Stimulated activated CD4-positive, alpha-beta T cell treated with anti-CD3 and anti-CD28 coated beads, Interleukin-12 subunit alpha, Interleukin-12 subunit beta, amount 100 ng/mL, for 4 hours (primary cell): ENCODE measurements around the gene PRKAG2.

ENCODE experiments used
- DNase-seq: peaks from one replicate; pipeline ENCODE4 v3.0.0-alpha.2; 2020

Gene PRKAG2

GRCh38 chr7:151864081-151864480 is 12.8 kb downstream of the PRKAG2 start:
- DNase-seq, result no peak

- DNase-seq, result no peak
Observed at GRCh38 chr7:151863386-151864079, 13.4 kb downstream of the PRKAG2 start.

- DNase-seq, result no peak
Observed at GRCh38 chr7:151862606-151863381, 14.1 kb downstream of the PRKAG2 start.

- no peak for DNase-seq
Observed at GRCh38 chr7:151861881-151862280, 15.0 kb downstream of the PRKAG2 start.

- no peak for DNase-seq
Observed at GRCh38 chr7:151860771-151861170, 16.1 kb downstream of the PRKAG2 start.

GRCh38 chr7:151859948-151860685 is 16.8 kb downstream of the PRKAG2 start:
- DNase-seq, result no peak

- no peak for DNase-seq
Observed at GRCh38 chr7:151859111-151859947, 17.6 kb downstream of the PRKAG2 start.

- DNase-seq, result no peak
Observed at GRCh38 chr7:151858456-151858855, 18.5 kb downstream of the PRKAG2 start.

GRCh38 chr7:151857866-151858450 is 19.0 kb downstream of the PRKAG2 start:
- no peak for DNase-seq

GRCh38 chr7:151857412-151857811 is 19.5 kb downstream of the PRKAG2 start:
- no peak for DNase-seq

GRCh38 chr7:151856516-151856915 is 20.4 kb downstream of the PRKAG2 start:
- no peak for DNase-seq

- no peak for DNase-seq
Observed at GRCh38 chr7:151856098-151856497, 20.8 kb downstream of the PRKAG2 start.

GRCh38 chr7:151854720-151855071 is 22.2 kb downstream of the PRKAG2 start:
- DNase-seq, result no peak

- no peak for DNase-seq
Observed at GRCh38 chr7:151853896-151854719, 22.8 kb downstream of the PRKAG2 start.

- no peak for DNase-seq
Observed at GRCh38 chr7:151852486-151853396, 24.2 kb downstream of the PRKAG2 start.

- no peak for DNase-seq
Observed at GRCh38 chr7:151851782-151852181, 25.1 kb downstream of the PRKAG2 start.

- no peak for DNase-seq
Observed at GRCh38 chr7:151851145-151851751, 25.7 kb downstream of the PRKAG2 start.

- DNase-seq, result no peak
Observed at GRCh38 chr7:151850491-151851124, 26.3 kb downstream of the PRKAG2 start.

- DNase-seq, result no peak
Observed at GRCh38 chr7:151849879-151850260, 27.0 kb downstream of the PRKAG2 start.
